ENCODE measurements around the gene CXorf38. TPM values are rescaled to one million over a fixed set of nuclear protein-coding genes. Genes with fewer than 3 reads are reported as not detected.

The CXorf38 gene
- total RNA-seq, 1 experiment from 2014 or later: 14.9 TPM

- DNase-seq: peak; percentile 9
- peaks cover 22% of the 10 kb centered on the region for H3K36me3 Mint-ChIP-seq (ENCODE audit: insufficient read depth, unreplicated experiment)
- no peaks in the 10 kb centered on the region for H3K9me3 Mint-ChIP-seq (ENCODE audit: low read depth, unreplicated experiment)
- H3K4me1 Mint-ChIP-seq (ENCODE audit: low read depth, unreplicated experiment): no peaks in the 10 kb centered on the region
- intact Hi-C loops (cut with micrococcal nuclease; ENCODE audit: unreplicated experiment): no loop called here
- no peaks in the 10 kb centered on the region for H3K27me3 Mint-ChIP-seq (ENCODE audit: unreplicated experiment)
- no peak overlapping the region for H3K27ac Mint-ChIP-seq (ENCODE audit: unreplicated experiment)
- no peak overlapping the region for H3K4me3 Mint-ChIP-seq (ENCODE audit: low read depth, unreplicated experiment)
- no TSS peak for BruUV-seq (replicated peaks)
- TF ChIP-seq CTCF (IDR thresholded peaks at IDR 0.05; ENCODE audit: unreplicated experiment): no peak
- CTCF ChIA-PET: no interaction called here
Measured at GRCh38 chrX:40663880-40664630, 16.7 kb upstream of the CXorf38 start.

- CTCF ChIA-PET: no interaction called here
- intact Hi-C loops (cut with micrococcal nuclease; ENCODE audit: unreplicated experiment): no loop called here
- DNase-seq: no peak
- no TSS peak for BruUV-seq (replicated peaks)
- Mint-ChIP-seq H3K27me3 (ENCODE audit: unreplicated experiment) (no peaks in the 10 kb centered on the region), H3K9me3 (ENCODE audit: low read depth, unreplicated experiment) (no peaks in the 10 kb centered on the region), H3K4me1 (ENCODE audit: low read depth, unreplicated experiment) (no peaks in the 10 kb centered on the region), H3K36me3 (ENCODE audit: insufficient read depth, unreplicated experiment) (peaks cover 22% of the 10 kb centered on the region), H3K4me3 (ENCODE audit: low read depth, unreplicated experiment) (no peak overlapping the region), H3K27ac (ENCODE audit: unreplicated experiment) (no peak overlapping the region)
- no peak for TF ChIP-seq CTCF (IDR thresholded peaks at IDR 0.05; ENCODE audit: unreplicated experiment)
Measured at GRCh38 chrX:40663078-40663740, 15.8 kb upstream of the CXorf38 start.

- intact Hi-C loops (cut with micrococcal nuclease; ENCODE audit: unreplicated experiment): no loop called here
- Mint-ChIP-seq H3K4me1 (ENCODE audit: low read depth, unreplicated experiment) (no peaks in the 10 kb centered on the region), H3K36me3 (ENCODE audit: insufficient read depth, unreplicated experiment) (peaks cover 9% of the 10 kb centered on the region), H3K27ac (ENCODE audit: unreplicated experiment) (no peak overlapping the region), H3K9me3 (ENCODE audit: low read depth, unreplicated experiment) (no peaks in the 10 kb centered on the region), H3K4me3 (ENCODE audit: low read depth, unreplicated experiment) (no peak overlapping the region), H3K27me3 (ENCODE audit: unreplicated experiment) (no peaks in the 10 kb centered on the region)
- BruUV-seq (replicated peaks): no TSS peak
- no peak for DNase-seq
- CTCF ChIA-PET: no interaction called here
- TF ChIP-seq CTCF (IDR thresholded peaks at IDR 0.05; ENCODE audit: unreplicated experiment): no peak
Measured at GRCh38 chrX:40661489-40661888, 14.1 kb upstream of the CXorf38 start.

GRCh38 chrX:40660381-40660780, 13.0 kb upstream of the CXorf38 start:
- TF ChIP-seq CTCF (IDR thresholded peaks at IDR 0.05; ENCODE audit: unreplicated experiment): no peak
- DNase-seq: no peak
- Mint-ChIP-seq H3K9me3 (ENCODE audit: low read depth, unreplicated experiment) (no peaks in the 10 kb centered on the region), H3K4me1 (ENCODE audit: low read depth, unreplicated experiment) (no peaks in the 10 kb centered on the region), H3K36me3 (ENCODE audit: insufficient read depth, unreplicated experiment) (no peaks in the 10 kb centered on the region), H3K27ac (ENCODE audit: unreplicated experiment) (no peak overlapping the region), H3K4me3 (ENCODE audit: low read depth, unreplicated experiment) (no peak overlapping the region), H3K27me3 (ENCODE audit: unreplicated experiment) (no peaks in the 10 kb centered on the region)
- BruUV-seq (replicated peaks): no TSS peak
- CTCF ChIA-PET: no interaction called here
- intact Hi-C loops (cut with micrococcal nuclease; ENCODE audit: unreplicated experiment): no loop called here

Measured in Calu3 (cell line).